SK-N-SH treated with all-trans-retinoic acid at 6 μM for 48 hours (cell line): Measurements from ENCODE around the gene TMPRSS4.

Experiments
- ATAC-seq: fragments of 200-7000 bp; cut with Tn5 transposase; 3 replicates; pipeline ENCODE4 v1.9.1; 2020; ENCODE audit warnings: mild to moderate bottlenecking, moderate library complexity
- ARNTL ChIP-seq: fragments of 450-650 bp; formaldehyde crosslinking; IDR thresholded peaks from 2 replicates; pipeline ENCODE4 v1.5.0; 2020; ENCODE audit warnings: low read depth, mild to moderate bottlenecking, moderate library complexity, borderline replicate concordance
- BACH2 ChIP-seq: fragments of 250-450 bp; sonication (Bioruptor Pico); IDR thresholded peaks from 2 replicates; pipeline ENCODE4 v1.9.0; 2021; ENCODE audit warnings: mild to moderate bottlenecking, borderline replicate concordance
- CREB5 ChIP-seq: fragments of 250-450 bp; sonication (Bioruptor Pico); IDR thresholded peaks from 2 replicates; pipeline ENCODE4 v1.5.1; 2020; ENCODE audit warnings: low read depth, mild to moderate bottlenecking, moderate library complexity
- CSDC2 ChIP-seq: fragments of 250-450 bp; sonication (Bioruptor Pico); IDR thresholded peaks from 2 replicates; pipeline ENCODE4 v1.5.0; 2020; ENCODE audit warnings: mild to moderate bottlenecking, moderate library complexity
- CSRNP3 ChIP-seq: fragments of 250-450 bp; sonication (Bioruptor Pico); IDR thresholded peaks from 2 replicates; pipeline ENCODE4 v1.5.1; 2021; ENCODE audit warnings: mild to moderate bottlenecking, moderate library complexity
- ESRRG ChIP-seq: fragments of 250-450 bp; sonication (Bioruptor Pico); IDR thresholded peaks from 2 replicates; pipeline ENCODE4 v1.6.1; 2021; ENCODE audit warnings: mild to moderate bottlenecking
- GLIS3 ChIP-seq: fragments of 250-450 bp; sonication (Bioruptor Pico); IDR thresholded peaks from 2 replicates; pipeline ENCODE4 v1.5.0; 2020; ENCODE audit warnings: mild to moderate bottlenecking, moderate library complexity
- ISL1 ChIP-seq: fragments of 250-450 bp; sonication (Bioruptor Pico); IDR thresholded peaks from 2 replicates; pipeline ENCODE4 v2.1.2; 2022; ENCODE audit warnings: mild to moderate bottlenecking, moderate library complexity
- OSR1 ChIP-seq: fragments of 250-450 bp; sonication (Bioruptor Pico); IDR thresholded peaks from 2 replicates; pipeline ENCODE4 v1.8.0; 2022; ENCODE audit warnings: moderate library complexity, mild to moderate bottlenecking, inconsistent platforms
- PATZ1 ChIP-seq: fragments of 250-450 bp; sonication (Bioruptor Pico); IDR thresholded peaks from 2 replicates; pipeline ENCODE4 v1.8.0; 2020; ENCODE audit warnings: mild to moderate bottlenecking, moderate library complexity, borderline replicate concordance
- POU6F1 ChIP-seq: fragments of 250-450 bp; sonication (Bioruptor Pico); IDR thresholded peaks from 2 replicates; pipeline ENCODE4 v1.8.0; 2021; ENCODE audit warnings: low read depth, mild to moderate bottlenecking, moderate library complexity, borderline replicate concordance
- PPARA ChIP-seq: fragments of 250-450 bp; sonication (Bioruptor Pico); IDR thresholded peaks from 2 replicates; pipeline ENCODE4 v1.5.0; 2020; ENCODE audit warnings: mild to moderate bottlenecking, borderline replicate concordance
- RARB ChIP-seq: fragments of 250-450 bp; sonication (Bioruptor Pico); IDR thresholded peaks from 2 replicates; pipeline ENCODE4 v1.8.0; 2021; ENCODE audit warnings: mild to moderate bottlenecking, moderate library complexity
- SNAI2 ChIP-seq: fragments of 250-450 bp; sonication (Bioruptor Pico); IDR thresholded peaks from 2 replicates; pipeline ENCODE4 v1.5.0; 2020; ENCODE audit warnings: mild to moderate bottlenecking, moderate library complexity
- TCF4 ChIP-seq: fragments of 250-450 bp; sonication (Bioruptor Pico); IDR thresholded peaks from 2 replicates; pipeline ENCODE4 v1.8.0; 2021; ENCODE audit warnings: mild to moderate bottlenecking, moderate library complexity, borderline replicate concordance
- TSHZ2 ChIP-seq: fragments of 250-450 bp; sonication (Bioruptor Pico); IDR thresholded peaks from 2 replicates; pipeline ENCODE4 v1.5.0; 2020; ENCODE audit warnings: mild to moderate bottlenecking, moderate library complexity
- ZC3H10 ChIP-seq: fragments of 250-450 bp; sonication (Bioruptor Pico); IDR thresholded peaks from 2 replicates; pipeline ENCODE4 v1.5.1; 2021; ENCODE audit warnings: mild to moderate bottlenecking, moderate library complexity
- ZFP3 ChIP-seq: fragments of 250-450 bp; sonication (Bioruptor Pico); IDR thresholded peaks from 2 replicates; pipeline ENCODE4 v1.5.0; 2020; ENCODE audit warnings: mild to moderate bottlenecking, moderate library complexity
- ZFP30 ChIP-seq: fragments of 450-650 bp; formaldehyde crosslinking; IDR thresholded peaks from 2 replicates; pipeline ENCODE4 v1.5.0; 2022; ENCODE audit warnings: mild to moderate bottlenecking, moderate library complexity
- ZNF565 ChIP-seq: fragments of 450-650 bp; formaldehyde crosslinking; conservative IDR thresholded peaks from 2 replicates; pipeline ENCODE4 v1.5.0; 2020; ENCODE audit warnings: low read depth, mild to moderate bottlenecking, moderate library complexity
- ZNF70 ChIP-seq: fragments of 450-650 bp; formaldehyde crosslinking; IDR thresholded peaks from 2 replicates; pipeline ENCODE4 v1.5.0; 2020; ENCODE audit warnings: mild to moderate bottlenecking, moderate library complexity
- ZNF8 ChIP-seq: fragments of 450-650 bp; formaldehyde crosslinking; IDR thresholded peaks from 2 replicates; pipeline ENCODE4 v1.5.0; 2020; ENCODE audit warnings: mild to moderate bottlenecking, moderate library complexity

Gene TMPRSS4

GRCh38 chr11:118167253-118167652 is 90.4 kb downstream of the TMPRSS4 start:
- ATAC-seq: no peak
- TF ChIP-seq SNAI2 (CRISPR knock-in tag) (no peak), GLIS3 (no peak), ZNF8 (CRISPR knock-in tag) (no peak), PPARA (CRISPR knock-in tag) (no peak), RARB (CRISPR knock-in tag) (no peak)

- ATAC-seq: no peak
- TF ChIP-seq BACH2: no peak
- no peak for TF ChIP-seq ZC3H10 (CRISPR knock-in tag)
- TF ChIP-seq OSR1: no peak
- TF ChIP-seq GLIS3: no peak
- TF ChIP-seq POU6F1 (CRISPR knock-in tag): no peak
- TF ChIP-seq CSDC2 (CRISPR knock-in tag): no peak
- TF ChIP-seq ZNF565 (CRISPR knock-in tag): no peak
- no peak for TF ChIP-seq CREB5 (CRISPR knock-in tag)
- TF ChIP-seq ESRRG: no peak
- no peak for TF ChIP-seq TSHZ2 (CRISPR knock-in tag)
- no peak for TF ChIP-seq SNAI2 (CRISPR knock-in tag)
- TF ChIP-seq ZNF8 (CRISPR knock-in tag): no peak
- TF ChIP-seq ARNTL (CRISPR knock-in tag): no peak
- no peak for TF ChIP-seq ISL1 (CRISPR knock-in tag)
- TF ChIP-seq ZNF70 (CRISPR knock-in tag): no peak
- TF ChIP-seq RARB (CRISPR knock-in tag): no peak
- TF ChIP-seq PATZ1: no peak
- no peak for TF ChIP-seq TCF4 (CRISPR knock-in tag)
- no peak for TF ChIP-seq CSRNP3 (CRISPR knock-in tag)
Observed at GRCh38 chr11:118167906-118168305, 91.0 kb downstream of the TMPRSS4 start.

- no peak for ATAC-seq
- TF ChIP-seq ARNTL (CRISPR knock-in tag) (no peak), OSR1 (no peak), ZFP3 (CRISPR knock-in tag) (no peak), CSRNP3 (CRISPR knock-in tag) (no peak), RARB (CRISPR knock-in tag) (no peak), ZFP30 (CRISPR knock-in tag) (no peak), POU6F1 (CRISPR knock-in tag) (no peak), CSDC2 (CRISPR knock-in tag) (no peak)
Observed at GRCh38 chr11:118168316-118168715, 91.4 kb downstream of the TMPRSS4 start.
